ENCODE results near the gene NAMPT.
"Not testable (repeated sequence)": the region's sequence is repeated elsewhere in the genome, so short reads cannot be mapped to it uniquely, and the experiment has no call there.

Gene NAMPT

DNA sequence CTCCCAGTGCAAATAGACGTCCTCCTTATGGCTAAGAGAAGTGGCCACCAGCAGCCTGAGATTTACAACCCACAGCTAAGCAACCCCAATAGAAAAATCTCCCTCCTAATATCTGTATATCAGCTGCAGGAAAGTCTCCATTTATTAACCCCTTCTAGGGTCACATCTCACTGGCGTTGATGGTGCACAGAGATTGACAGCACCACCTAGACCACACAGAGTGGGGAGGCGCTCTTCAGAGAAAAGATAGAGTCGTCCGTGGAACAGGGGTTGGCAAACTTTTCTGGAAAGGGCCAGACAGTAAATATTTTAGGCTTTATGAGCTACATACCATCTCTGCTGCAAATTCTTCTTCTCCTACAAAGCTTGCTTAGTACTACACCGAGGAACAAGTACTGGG lies 60.0 kb downstream of the NAMPT start:
- DNase-seq, result no peak

DNA sequence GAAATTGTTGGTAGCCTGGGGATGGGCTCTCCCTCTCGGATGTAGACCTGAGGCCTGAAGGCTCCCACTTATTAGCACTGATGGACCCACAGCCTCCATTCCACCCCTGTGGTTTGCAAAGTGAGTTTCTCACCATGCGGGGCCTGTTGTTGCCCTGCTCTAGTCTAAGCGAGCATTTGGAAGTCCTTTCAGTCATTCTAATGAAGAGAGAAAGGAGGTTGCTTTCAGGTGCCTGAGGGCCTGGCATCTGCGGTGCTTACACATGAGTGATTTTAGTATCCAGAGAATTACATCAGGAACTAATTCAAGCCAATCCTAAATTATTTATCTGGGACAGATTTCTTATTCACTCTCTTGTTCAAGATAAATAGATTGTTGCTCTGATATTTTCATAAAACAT lies 61.6 kb downstream of the NAMPT start:
- DNase-seq, result no peak

DNA sequence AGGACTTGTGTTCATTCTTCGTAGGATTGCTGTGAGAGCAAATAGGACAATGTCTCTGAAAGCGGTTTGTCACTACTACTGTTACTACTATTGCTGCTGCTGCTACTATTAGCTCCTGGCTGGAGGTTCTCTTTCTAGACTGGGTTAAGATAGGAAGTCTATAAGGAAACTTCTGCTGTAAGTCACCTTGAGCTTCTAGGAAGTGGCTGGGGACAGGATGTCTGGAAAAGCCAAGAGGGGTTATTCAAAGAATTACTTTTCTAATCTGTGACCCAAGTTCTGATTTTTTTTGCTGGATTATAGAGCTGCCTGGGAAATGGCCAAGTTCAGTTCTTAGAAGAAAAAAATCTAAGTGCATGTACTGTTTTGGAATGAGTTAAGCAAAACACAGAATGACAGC lies 62.2 kb downstream of the NAMPT start:
- DNase-seq, result no peak

DNA sequence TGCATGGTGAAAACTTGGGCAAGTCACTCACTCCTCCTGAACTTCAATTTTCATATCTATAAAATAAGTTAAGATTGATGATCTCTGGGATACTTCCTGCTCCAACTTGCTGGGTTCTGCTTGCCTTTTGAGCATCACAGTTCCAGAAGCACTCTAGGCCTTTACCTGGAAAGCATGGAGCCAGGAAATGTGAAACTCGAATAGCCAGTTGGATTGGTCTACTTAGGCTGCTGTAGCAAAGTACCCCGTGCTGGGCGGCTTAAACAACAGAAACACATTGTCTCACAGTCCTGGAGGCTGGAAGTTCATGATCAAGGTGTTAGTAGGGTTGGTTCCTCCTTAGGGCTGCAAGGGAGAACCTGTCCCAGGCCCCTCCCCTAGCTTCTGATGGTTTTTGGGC lies 64.5 kb downstream of the NAMPT start:
- DNase-seq, result no peak

DNA sequence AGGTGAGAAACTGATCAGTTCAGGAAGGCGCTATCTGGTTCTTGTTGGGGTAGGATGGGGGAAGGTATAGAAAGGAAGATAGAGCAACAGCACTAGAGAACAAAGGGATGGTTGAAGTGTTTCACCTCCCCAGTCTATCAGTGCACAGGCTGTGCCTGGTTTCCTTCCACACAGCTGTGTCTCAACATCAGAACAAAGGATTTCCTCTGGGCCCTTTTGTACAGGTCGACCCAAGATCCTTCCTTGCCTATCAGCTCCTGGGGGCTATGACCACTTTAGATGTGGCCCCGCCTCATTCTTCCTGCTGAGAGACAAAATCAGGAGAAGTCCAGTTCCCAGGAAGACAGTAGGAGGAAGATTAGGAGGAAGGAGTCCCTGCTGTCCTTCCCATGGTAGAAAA lies 65.6 kb downstream of the NAMPT start:
- no peak for DNase-seq

DNA sequence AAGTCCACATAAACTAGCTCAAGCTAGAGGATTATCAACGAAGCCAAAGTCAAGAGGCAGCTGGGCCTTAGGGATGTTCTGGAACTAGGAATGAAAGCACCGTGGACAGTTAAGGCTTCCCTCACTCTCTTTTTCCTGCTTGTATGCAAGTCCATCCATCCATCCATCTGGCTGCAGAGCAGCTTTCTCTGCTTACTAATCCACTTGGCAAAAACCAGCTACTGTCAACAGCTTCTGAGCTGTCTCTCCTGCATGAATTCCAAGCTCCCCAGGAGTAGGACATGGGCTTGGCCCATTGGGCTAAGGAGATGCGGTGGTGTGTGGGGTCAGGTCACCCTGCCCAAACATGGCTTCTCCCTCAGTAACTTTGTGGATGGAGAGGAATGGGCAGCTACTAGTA lies 66.2 kb downstream of the NAMPT start:
- no peak for DNase-seq

DNA sequence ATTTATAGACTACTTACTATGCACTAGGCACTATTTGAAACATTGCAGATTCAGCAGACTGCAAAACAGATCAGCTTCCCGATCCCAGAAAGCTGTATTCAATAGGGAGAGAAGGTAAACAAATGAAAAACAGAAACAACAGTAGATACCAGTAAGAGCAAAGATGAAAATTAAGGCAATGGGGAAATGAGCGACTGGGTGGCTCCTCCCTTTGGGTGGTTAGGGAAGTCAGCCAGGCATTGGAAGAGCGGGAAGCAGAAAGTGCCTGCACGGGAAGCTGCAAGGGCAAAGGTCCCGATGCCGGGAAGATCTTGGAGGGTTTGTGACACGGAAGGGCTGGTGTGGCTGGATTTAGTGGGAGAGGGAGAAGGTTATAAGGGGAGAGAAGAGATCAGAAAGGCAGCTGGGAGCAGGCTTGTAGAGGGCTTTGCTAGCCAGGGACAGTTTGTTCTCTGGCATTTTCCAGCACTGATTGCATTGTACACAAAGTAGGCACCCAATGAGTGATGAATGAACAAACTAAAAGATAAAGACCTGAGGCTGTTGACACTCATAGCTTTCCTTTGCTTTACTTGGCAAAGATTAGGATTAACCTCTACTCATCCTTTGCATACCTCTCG lies 67.8 kb downstream of the NAMPT start:
- no peak for DNase-seq

DNA sequence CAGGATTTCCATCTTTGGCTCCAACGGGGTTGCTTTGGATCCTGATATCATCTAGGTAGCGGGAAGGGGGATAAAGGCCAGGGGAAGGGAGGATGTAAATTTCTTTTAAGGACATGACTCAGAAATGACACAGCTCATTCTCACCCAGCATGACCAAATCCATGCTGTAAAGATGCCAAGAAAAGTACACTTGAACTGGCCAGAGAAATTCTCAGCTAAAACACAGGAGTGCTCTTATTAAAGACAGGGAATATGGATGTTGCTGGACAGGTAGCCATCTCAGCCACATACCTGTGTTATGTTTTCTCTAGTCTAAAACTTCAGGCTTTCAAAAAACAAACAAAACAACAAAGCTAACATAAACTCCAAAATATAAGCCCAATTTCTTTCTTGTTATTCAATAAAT lies 68.3 kb downstream of the NAMPT start:
- no peak for DNase-seq

DNA sequence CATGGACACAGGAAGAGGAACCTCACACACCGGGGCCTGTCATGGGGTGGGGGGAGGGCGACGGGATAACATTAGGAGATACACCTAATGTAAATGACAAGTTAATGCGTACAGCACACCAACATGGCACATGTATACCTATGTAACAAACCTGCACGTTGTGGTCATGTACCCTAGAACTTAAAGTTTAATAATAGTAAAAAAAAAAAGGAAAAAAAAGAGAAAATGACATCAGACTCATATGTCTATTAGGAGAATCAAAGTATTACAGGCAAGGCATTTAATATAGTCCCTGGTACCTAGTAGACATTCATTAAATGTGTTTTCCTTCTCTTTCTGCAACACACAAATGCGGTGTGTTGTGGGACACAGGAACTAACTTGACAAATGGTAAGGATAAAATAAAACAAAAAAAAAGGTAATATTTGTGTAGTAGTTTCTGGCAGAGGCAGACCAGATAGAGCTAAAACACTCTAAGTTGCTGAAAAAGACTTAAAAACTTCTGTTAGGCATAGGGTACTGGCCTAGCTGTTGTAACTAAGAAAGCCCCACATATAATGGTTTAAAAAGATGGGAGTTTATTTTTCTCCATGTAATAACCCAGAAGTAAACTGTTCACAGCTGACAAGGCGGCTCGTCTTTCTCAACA lies 68.8 kb downstream of the NAMPT start:
- DNase-seq, result no peak

DNA sequence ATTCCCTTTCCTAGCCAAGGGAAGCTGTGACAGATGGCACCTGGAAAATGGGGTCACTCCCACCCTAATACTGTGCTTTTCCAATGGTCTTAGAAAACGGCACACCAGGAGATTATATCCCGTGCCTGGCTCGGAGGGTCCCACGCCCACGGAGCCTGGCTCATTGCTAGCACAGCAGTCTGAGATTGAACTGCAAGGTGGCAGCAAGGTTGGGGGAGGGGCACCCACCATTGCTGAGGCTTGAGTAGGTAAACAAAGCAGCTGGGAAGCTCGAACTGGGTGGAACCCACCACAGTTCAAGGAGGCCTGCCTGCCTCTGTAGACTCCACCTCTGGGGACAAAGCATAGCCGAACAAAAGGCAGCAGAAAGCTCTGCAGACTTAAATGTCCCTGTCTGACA lies 75.8 kb downstream of the NAMPT start:
- DNase-seq, result not testable (repeated sequence)

DNA sequence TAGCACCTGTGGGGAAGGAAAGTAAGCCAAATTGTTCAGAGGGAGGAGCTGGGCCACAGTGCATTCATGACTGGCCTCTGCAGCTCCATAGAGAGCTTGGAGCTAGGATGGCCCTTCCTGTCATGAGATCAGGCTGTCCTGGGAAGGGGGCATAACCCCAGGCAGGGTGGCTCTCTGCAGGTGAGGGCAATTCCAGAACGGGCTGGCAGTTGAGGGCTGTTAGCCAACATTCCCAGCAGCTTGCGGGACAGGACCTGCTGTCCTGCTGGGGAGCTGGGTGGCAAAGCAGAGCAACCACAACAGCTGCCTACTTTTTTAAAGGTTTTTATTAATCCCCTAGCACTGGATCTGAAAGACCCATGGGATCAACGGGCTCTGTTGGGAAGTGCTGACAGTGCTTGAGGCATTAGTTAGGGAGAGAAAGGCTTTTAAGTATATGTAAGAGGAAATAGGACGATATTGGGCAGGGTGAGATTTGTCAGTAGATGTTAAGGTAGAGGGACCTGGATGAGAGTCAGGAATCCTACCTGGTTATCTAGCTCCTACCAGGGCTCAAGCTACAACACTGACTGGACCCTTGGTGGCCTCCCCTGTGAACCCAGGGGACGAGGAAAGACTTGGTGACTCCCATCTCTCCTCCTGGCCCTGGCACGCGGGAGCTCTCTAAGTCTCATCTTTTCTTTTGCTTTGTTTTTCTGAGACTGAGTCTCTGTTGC lies 77.8 kb downstream of the NAMPT start:
- DNase-seq, result no peak

DNA sequence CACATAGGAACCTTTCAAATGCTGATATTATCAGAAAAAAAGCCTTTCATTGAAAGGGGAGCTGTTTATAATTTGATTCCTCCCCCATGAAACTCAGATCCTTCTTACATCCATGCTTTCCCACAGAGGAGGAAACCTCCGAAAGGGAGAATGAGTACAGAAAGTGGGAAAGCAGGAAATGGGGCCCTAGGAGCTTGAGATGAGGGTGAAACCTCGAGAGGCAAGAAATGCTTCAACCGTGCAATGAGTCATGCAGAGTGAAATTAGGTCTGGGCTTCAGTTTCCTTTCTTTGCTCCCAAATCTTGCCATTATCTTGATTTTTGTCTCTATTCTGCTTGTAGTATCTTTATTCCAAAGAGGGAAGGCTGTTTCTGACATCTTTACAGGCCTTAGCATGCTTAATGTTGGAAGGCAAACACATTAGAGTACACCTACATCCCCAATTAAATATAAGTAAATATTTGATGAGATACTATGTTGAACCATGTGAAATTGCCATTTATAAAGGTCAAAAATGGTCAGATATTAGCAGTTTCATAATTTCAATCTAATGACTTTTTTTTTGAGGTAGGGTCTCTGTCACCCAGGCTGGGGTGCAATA lies 79.1 kb downstream of the NAMPT start:
- no peak for DNase-seq

DNA sequence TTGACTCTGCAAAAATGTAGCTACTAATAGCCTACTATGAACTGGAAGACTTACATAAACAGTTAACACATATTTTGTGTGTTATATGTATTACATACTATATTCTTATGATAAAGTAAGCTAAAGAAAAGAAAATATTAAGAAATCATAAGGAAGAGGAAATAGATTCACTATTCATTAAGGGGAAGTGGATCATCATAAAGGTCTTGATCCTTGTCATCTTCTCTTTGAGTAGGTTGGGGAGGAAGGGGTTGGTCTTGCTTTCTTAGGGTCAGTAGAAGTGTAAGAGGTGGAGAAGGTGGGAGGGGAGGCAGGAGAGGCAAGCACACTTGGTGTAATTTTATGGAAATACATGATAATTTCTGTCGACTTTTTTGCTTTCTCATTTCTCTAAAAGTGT lies 81.3 kb downstream of the NAMPT start:
- no peak for DNase-seq

DNA sequence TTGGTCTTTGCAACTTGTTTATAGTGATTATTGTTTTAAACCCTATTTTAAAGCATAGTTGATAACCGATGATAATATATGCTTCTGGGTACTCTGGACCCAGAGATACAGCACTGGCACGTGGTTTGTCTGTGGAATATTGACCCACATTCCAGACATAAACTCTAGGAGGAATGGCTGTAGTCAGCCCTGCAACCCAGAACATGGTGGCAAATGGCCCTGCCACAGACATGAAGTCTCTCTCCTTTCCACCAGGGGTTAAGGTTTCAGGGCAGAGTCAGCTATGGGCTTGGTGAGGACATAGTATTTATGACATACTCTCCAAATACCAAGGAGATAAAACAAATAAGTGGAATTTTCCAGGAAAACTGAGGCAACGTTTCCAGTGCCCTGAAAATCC lies 83.6 kb downstream of the NAMPT start:
- no peak for DNase-seq

DNA sequence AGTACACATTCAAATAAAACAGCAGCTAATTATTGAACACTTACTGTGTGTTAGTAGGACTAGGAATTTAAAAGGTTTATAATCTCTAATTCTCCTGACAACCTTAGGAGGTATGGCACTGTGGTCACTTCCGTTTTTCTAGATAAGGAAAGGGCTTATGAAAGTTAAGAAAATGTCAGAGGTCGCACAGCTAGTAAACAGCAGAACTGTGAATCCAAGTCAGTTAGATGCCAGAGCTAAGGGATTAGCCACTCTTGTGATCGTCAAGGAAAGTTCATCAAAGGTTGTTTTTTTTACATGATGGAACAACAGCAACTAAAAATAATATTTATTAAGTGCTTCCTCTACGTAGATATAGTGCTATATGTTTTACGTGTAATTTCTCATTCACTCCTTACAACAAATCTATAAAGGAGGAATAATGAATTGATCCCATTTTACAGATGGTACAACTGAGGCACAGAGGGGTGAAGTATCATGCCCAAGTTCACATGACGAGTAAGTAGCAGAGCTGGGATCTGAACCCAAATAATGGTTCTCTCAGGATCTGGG lies 84.9 kb downstream of the NAMPT start:
- DNase-seq, result no peak

DNA sequence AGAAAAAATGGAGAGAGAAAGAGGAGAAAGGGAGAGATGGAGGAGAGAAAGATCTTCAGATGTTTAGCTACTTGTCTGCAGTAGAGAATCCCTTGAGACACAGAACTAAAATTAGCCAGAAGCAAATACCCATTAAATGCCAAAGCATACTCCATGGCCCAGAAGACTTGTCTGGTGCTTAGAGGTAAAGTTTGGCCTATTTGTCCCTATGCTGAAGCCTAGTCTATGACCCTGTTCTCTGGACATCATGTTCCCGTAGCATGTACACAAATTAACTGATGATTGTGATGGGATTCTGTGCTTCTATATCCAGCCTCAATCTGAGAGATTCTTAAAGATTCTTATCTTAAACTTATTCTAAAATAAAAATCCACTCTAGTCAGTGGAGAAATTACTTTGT lies 85.8 kb downstream of the NAMPT start:
- DNase-seq, result no peak

Measured in CD4-positive, alpha-beta T cell treated with Interleukin-17A for 4 hours (primary cell).